GM06990 (cell line): Measurements from ENCODE around the gene MED7.

Experiments used
- DNase-seq: peaks from one replicate; pipeline ENCODE4 v3.0.0-alpha.2; 2011; ENCODE audit not compliant: insufficient read length; ENCODE audit errors: extremely low read depth
- H3K27me3 ChIP-seq: replicated peaks from 2 replicates; pipeline ENCODE4 v1.6.0; 2011; ENCODE audit warnings: low read length; ENCODE audit not compliant: control insufficient read depth, insufficient read depth
- H3K36me3 ChIP-seq: 2 replicates; pipeline ENCODE4 v1.5.1; 2011; ENCODE audit warnings: low read length; ENCODE audit not compliant: control insufficient read depth, insufficient read depth
- H3K4me3 ChIP-seq: replicated peaks from 2 replicates; pipeline ENCODE4 v1.5.1; 2011; ENCODE audit warnings: low read depth, mild to moderate bottlenecking, control low read depth, low read length
- CTCF ChIP-seq: IDR thresholded peaks from 2 replicates; pipeline ENCODE4 v1.5.1; 2011; ENCODE audit warnings: low read length, control low read depth, mild to moderate bottlenecking, inconsistent platforms; ENCODE audit not compliant: insufficient read depth, poor library complexity, severe bottlenecking

The MED7 gene

GRCh38 chr5:157120102-157120501, 22.6 kb downstream of the MED7 start:
- no peak for TF ChIP-seq CTCF
- H3K27me3 ChIP-seq: no peaks in the 10 kb centered on the region
- H3K4me3 ChIP-seq: no peak overlapping the region
- H3K36me3 ChIP-seq: no peaks in the 10 kb centered on the region
- DNase-seq: no peak

- H3K27me3 ChIP-seq: no peaks in the 10 kb centered on the region
- no peak overlapping the region; the same call in 1 of the 2 replicates for H3K4me3 ChIP-seq
- no peak for TF ChIP-seq CTCF
- peak; percentile 30 for DNase-seq
- no peaks in the 10 kb centered on the region for H3K36me3 ChIP-seq
These were observed 26.1 kb downstream of the MED7 start for GRCh38 chr5:157116483-157116954.

DNA sequence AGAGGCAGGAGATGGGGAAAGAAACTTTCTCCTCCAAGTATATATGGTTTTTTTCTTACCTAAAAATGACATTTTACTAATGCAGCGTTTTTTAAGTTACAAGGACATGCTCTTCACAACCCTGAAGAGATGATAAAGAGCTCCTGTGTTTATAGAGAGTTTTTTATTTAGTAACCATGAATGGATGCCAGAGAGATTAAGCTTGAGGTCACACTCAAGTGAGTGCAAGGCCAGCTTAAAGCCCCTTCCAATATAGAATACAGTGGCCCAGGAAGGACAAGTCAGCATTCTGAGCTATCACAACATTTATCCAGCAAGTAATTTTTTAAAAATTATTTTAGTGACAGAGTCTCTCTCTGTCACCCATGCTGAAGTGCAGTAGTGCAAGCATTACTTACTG, 27.2 kb downstream of the MED7 start:
- TF ChIP-seq CTCF: no peak
- DNase-seq: no peak
- Histone ChIP-seq H3K4me3 (no peak overlapping the region), H3K27me3 (no peaks in the 10 kb centered on the region), H3K36me3 (no peaks in the 10 kb centered on the region)

DNA sequence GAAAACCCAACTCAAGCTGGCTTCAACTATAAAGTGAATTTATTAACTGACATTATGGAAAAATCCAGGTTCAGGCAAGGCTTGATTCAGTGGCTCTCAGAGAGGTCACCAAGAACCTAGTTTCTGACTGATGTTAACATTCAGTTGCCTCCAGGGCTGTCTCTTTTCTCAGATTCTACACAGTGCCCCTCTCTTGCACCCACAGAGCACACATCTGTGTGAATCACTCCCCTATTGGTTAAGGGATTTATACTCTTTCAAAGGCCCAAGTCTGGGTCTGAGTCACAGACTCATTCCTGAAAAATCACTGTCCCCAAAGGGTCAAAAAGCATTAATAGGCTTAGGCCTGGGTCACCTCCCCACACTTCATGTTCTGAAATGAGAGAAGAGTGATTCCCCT, 27.7 kb downstream of the MED7 start:
- H3K4me3 ChIP-seq: no peak overlapping the region
- no peak for TF ChIP-seq CTCF
- H3K36me3 ChIP-seq: no peaks in the 10 kb centered on the region
- no peaks in the 10 kb centered on the region for H3K27me3 ChIP-seq
- DNase-seq: no peak

- H3K4me3 ChIP-seq: no peak overlapping the region
- TF ChIP-seq CTCF: no peak
- no peak for DNase-seq
- H3K36me3 ChIP-seq: no peaks in the 10 kb centered on the region
- no peaks in the 10 kb centered on the region for H3K27me3 ChIP-seq
These were observed 29.7 kb downstream of the MED7 start for GRCh38 chr5:157113002-157113401.

DNA sequence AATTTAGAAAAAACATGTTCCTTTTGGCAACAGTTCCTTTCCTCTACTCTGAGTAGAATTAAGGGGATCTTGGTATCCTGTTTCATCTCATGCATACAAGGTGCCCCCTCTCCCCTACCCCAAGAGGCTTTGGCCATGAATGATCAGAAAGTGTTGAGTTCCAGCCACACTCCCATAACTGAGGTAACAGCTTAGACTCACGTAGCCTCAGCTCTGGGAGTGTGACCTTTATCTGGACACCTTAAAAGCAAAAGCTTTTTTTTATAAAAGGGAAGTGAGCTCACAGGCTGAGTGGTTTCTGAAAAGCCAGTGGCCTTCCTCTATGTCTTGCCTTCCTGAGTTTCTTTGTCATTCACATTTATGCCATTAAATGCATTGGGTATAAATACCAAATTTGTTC, 32.9 kb downstream of the MED7 start:
- DNase-seq: peak; percentile 39
- H3K4me3 ChIP-seq: no peak overlapping the region
- TF ChIP-seq CTCF: no peak
- H3K36me3 ChIP-seq: no peaks in the 10 kb centered on the region
- H3K27me3 ChIP-seq: no peaks in the 10 kb centered on the region
